GM12878 (cell line): ENCODE results near the gene MRPL50. TPM values are rescaled to one million over a fixed set of nuclear protein-coding genes. Genes with fewer than 3 reads are reported as not detected.

Experiments
- ATAC-seq: fragments of 200-7000 bp; cut with Tn5 transposase; 3 replicates; pipeline ENCODE4 v1.9.1; 2020; ENCODE audit warnings: mild to moderate bottlenecking, moderate library complexity
- BruUV-seq: library from RNA; stranded (reverse); fragments of 400-500 nt; replicated peaks from 2 replicates; lab custom pipeline; 2021; lab: Mats Ljungman, UMichigan
- CTCF ChIA-PET: fragments of 300-600 bp; sonication (Branson Sonifier 250); formaldehyde crosslinking; extraction: SDS; loops from one replicate; lab custom pipeline; 2021; ENCODE audit warnings: inconsistent platforms; lab: Yijun Ruan, JAX
- POLR2A ChIA-PET: fragments of 350-600 bp; formaldehyde crosslinking; extraction: SDS; loops from one replicate; lab custom pipeline; 2021; ENCODE audit warnings: inconsistent platforms; lab: Charles Lee
- RAD21 ChIA-PET: fragments of 300-600 bp; sonication (Branson Sonifier 250); formaldehyde crosslinking; loops from one replicate; lab custom pipeline; 2023; ENCODE audit warnings: antibody characterized with exemption; ENCODE audit not compliant: unreplicated experiment; lab: Charles Lee
- SMC1A ChIA-PET: fragments of 300-600 bp; sonication (Branson Sonifier 250); formaldehyde crosslinking; loops from one replicate; lab custom pipeline; 2023; ENCODE audit not compliant: unreplicated experiment, uncharacterized antibody; lab: Charles Lee
- DNase-seq: peaks from one replicate; pipeline ENCODE4 v3.0.0-alpha.2; 2011; ENCODE audit warnings: low read depth, low spot score
- FAIRE-seq: peaks from 3 replicates; lab custom pipeline; 2011; peaks lifted over from hg19 to GRCh38; lab: Jason Lieb, UNC
- H2AFZ ChIP-seq: 2 replicates; pipeline ENCODE4 v1.6.0; 2011; ENCODE audit warnings: low read depth, low read length, control low read depth; ENCODE audit not compliant: control insufficient read depth
- H3K27ac ChIP-seq: 2 replicates; pipeline ENCODE4 v1.5.1; 2011; ENCODE audit warnings: control low read depth; ENCODE audit not compliant: control insufficient read depth, insufficient read depth
- H3K27me3 ChIP-seq, 2 experiments: replicated peaks in 1 of 2; 2 replicates each; pipeline versions ENCODE4 v1.6.0 to v1.6.1; 2011; ENCODE audit warnings: low read length in 1 of 2; ENCODE audit not compliant: control insufficient read depth in 2 of 2, insufficient read depth in 2 of 2
- H3K36me3 ChIP-seq, 2 experiments: 2 replicates each; pipeline ENCODE4 v1.5.1; 2011; ENCODE audit warnings: low read length in 1 of 2; ENCODE audit not compliant: control insufficient read depth in 2 of 2, insufficient read depth in 2 of 2
- H3K4me1 ChIP-seq: 2 replicates; pipeline ENCODE4 v1.6.1; 2011; ENCODE audit warnings: mild to moderate bottlenecking, low read length, moderate library complexity, mixed read lengths; ENCODE audit not compliant: control insufficient read depth, insufficient read depth
- H3K4me2 ChIP-seq: 2 replicates; pipeline ENCODE4 v1.6.0; 2011; ENCODE audit warnings: control low read depth; ENCODE audit not compliant: control insufficient read depth, insufficient read depth
- H3K4me3 ChIP-seq: fragments of 200-600 bp; sonication (generic); 2 replicates; pipeline ENCODE4 v1.5.1; 2016
- H3K79me2 ChIP-seq: 2 replicates; pipeline ENCODE4 v1.6.0; 2011; ENCODE audit warnings: low read length; ENCODE audit not compliant: control insufficient read depth, insufficient read depth
- H3K9ac ChIP-seq: 2 replicates; pipeline ENCODE4 v1.8.0; 2011; ENCODE audit warnings: low read length, control low read depth, mixed read lengths; ENCODE audit not compliant: control insufficient read depth, insufficient read depth
- H3K9me3 ChIP-seq: replicated peaks from 3 replicates; pipeline ENCODE4 v1.5.1; 2011; ENCODE audit warnings: mild to moderate bottlenecking, low read length; ENCODE audit not compliant: control insufficient read depth, insufficient read depth
- H4K20me1 ChIP-seq: 2 replicates; pipeline ENCODE4 v1.6.0; 2011; ENCODE audit not compliant: control insufficient read depth, insufficient read depth
- BACH1 ChIP-seq: fragments of 450-650 bp; IDR thresholded peaks from 2 replicates; pipeline ENCODE4 v1.6.1; 2017; ENCODE audit warnings: mild to moderate bottlenecking, borderline replicate concordance
- ETV6 ChIP-seq, 2 experiments: fragments of 450-650 bp in 1 of 2; IDR thresholded peaks in 1 of 2; conservative IDR thresholded peaks in 1 of 2; 2 replicates each; pipeline ENCODE4 v1.6.1; 2014; ENCODE audit warnings: antibody characterized with exemption in 1 of 2, borderline replicate concordance in 1 of 2, low read depth in 1 of 2, mild to moderate bottlenecking in 1 of 2, moderate library complexity in 1 of 2
- FOS ChIP-seq: IDR thresholded peaks from 3 replicates; pipeline ENCODE4 v1.6.1; 2011; ENCODE audit warnings: borderline replicate concordance; ENCODE audit not compliant: insufficient read length; ENCODE audit errors: extremely low read depth
- HDAC6 ChIP-seq: fragments of 200-600 bp; sonication (generic); IDR thresholded peaks from one replicate; pipeline ENCODE4 v1.8.0; 2017; ENCODE audit warnings: antibody characterized with exemption; ENCODE audit not compliant: unreplicated experiment
- HDGF ChIP-seq: fragments of 450-650 bp; IDR thresholded peaks from 2 replicates; pipeline ENCODE4 v1.6.1; 2016; ENCODE audit warnings: antibody characterized with exemption
- IKZF1 ChIP-seq: fragments of 450-650 bp; conservative IDR thresholded peaks from 2 replicates; pipeline ENCODE4 v1.6.1; 2017; ENCODE audit warnings: antibody characterized with exemption, mild to moderate bottlenecking
- IKZF2 ChIP-seq, 2 experiments: fragments of 450-650 bp; IDR thresholded peaks; 2 replicates each; pipeline ENCODE4 v1.6.1; 2017; ENCODE audit warnings: mild to moderate bottlenecking in 2 of 2, moderate library complexity in 2 of 2
- NKRF ChIP-seq: fragments of 450-650 bp; conservative IDR thresholded peaks from 2 replicates; pipeline ENCODE4 v1.6.1; 2017; ENCODE audit warnings: mild to moderate bottlenecking, moderate library complexity
- PKNOX1 ChIP-seq: fragments of 450-650 bp; IDR thresholded peaks from 2 replicates; pipeline ENCODE4 v1.6.1; 2016; ENCODE audit warnings: mild to moderate bottlenecking
- SMC3 ChIP-seq: IDR thresholded peaks from 2 replicates; pipeline ENCODE4 v1.6.1; 2011; ENCODE audit warnings: low read length, improper control_type of control experiment, borderline replicate concordance
- SP1 ChIP-seq: IDR thresholded peaks from one replicate; pipeline ENCODE4 v1.6.1; 2011; ENCODE audit warnings: low read depth, low read length
- TARDBP ChIP-seq: IDR thresholded peaks from 2 replicates; pipeline ENCODE4 v1.6.1; 2016; ENCODE audit warnings: borderline replicate concordance
- TBL1XR1 ChIP-seq: IDR thresholded peaks from 2 replicates; pipeline ENCODE4 v1.6.1; 2012; ENCODE audit warnings: low read depth, low read length, improper control_type of control experiment
- USF1 ChIP-seq: IDR thresholded peaks from 2 replicates; pipeline ENCODE4 v1.6.1; 2011; ENCODE audit warnings: borderline replicate concordance, low read depth, mild to moderate bottlenecking, moderate library complexity, mixed read lengths, low read length; ENCODE audit not compliant: insufficient read depth; ENCODE audit errors: extremely low read length
- USF2 ChIP-seq: IDR thresholded peaks from 2 replicates; pipeline ENCODE4 v1.6.1; 2011; ENCODE audit warnings: low read depth, low read length, improper control_type of control experiment, borderline replicate concordance
- ZSCAN29 ChIP-seq: fragments of 450-650 bp; IDR thresholded peaks from 2 replicates; pipeline ENCODE4 v1.6.1; 2017; ENCODE audit warnings: mild to moderate bottlenecking, moderate library complexity
- WGBS: methylation state at CpG from one replicate; pipeline ENCODE4 v1.1.6; 2016; ENCODE audit warnings: low lambda C conversion rate; ENCODE audit not compliant: insufficient replicate concordance, insufficient coverage; ENCODE audit errors: missing lambda C conversion rate; 5-methylcytosine and 5-hydroxymethylcytosine counted together
- in situ Hi-C: fragments of 300-500 bp; cut with MboI; formaldehyde crosslinking; loops from 9 replicates; pipeline ENCODE4 v1.14.3; 2018; ENCODE audit warnings: mixed read lengths
- intact Hi-C: fragments of 100-400 bp; cut with micrococcal nuclease; formaldehyde crosslinking; loops from one replicate; pipeline ENCODE4 v1.14.2; 2022; ENCODE audit not compliant: unreplicated experiment
- polyA plus RNA-seq, 11 experiments: library from polyadenylated mRNA; depleted of rRNA in 4 of 11; unstranded in 6 of 11; stranded (reverse) in 5 of 11; fragments of >200 nt; fragmentation: Nextera tagmentation in 4 of 11; fragmentation: Illumina TruSeq in 1 of 11; extraction: Ambion mirVana in 4 of 11; extraction: Trizol in 1 of 11; gene quantifications; 1 replicate in 1 of 11; 2 replicates in 10 of 11; pipeline versions ENCODE4 v1.2.1 to v1.2.3, GENCODE V29; 2011 to 2016; ENCODE audit warnings: inconsistent platforms in 2 of 11, missing spikeins in 2 of 11, low read depth in 1 of 11
- total RNA-seq, 4 experiments: library from RNA; depleted of rRNA in 3 of 4; stranded (reverse); fragments of >200 nt in 3 of 4; fragmentation: Illumina TruSeq in 1 of 4; extraction: Trizol in 1 of 4; gene quantifications; 2 replicates each; pipeline versions ENCODE4 v1.2.1 to v1.2.3, GENCODE V29; 2013 to 2021

The MRPL50 gene
- total and polyA plus RNA-seq, 10 of the 15 experiments (the other 5 are each of a cell fraction or from before 2014, with no cell fraction given) = 12.8 to 79.4 (median 27.9) TPM

- TF ChIP-seq NKRF (no peak), TARDBP (no peak)
Observed at GRCh38 chr9:101367323-101367722, 31.1 kb downstream of the MRPL50 start (continued).

- H3K9me3 ChIP-seq = no peaks in the 10 kb centered on the region
- H3K27me3 ChIP-seq = no peaks in the 10 kb centered on the region; a peak in 1 of 4 replicates
- in situ Hi-C loops (no loop called here), intact Hi-C loops (no loop called here)
- H4K20me1 ChIP-seq = no peaks in the 10 kb centered on the region
- ChIA-PET SMC1A (no interaction called here), POLR2A (no interaction called here), RAD21 (interaction anchor here (0.9 to 1.4 kb wide), 2 partner anchors 13 to 54 kb away, joined by 3 to 4 read pairs; no protein-coding TSS in a partner anchor), CTCF (interaction anchor here (0.7 kb wide), 1 partner anchor 17 kb away, joined by 3 read pairs; no protein-coding TSS in a partner anchor)
- H2AFZ ChIP-seq = no peak overlapping the region
- BruUV-seq = no TSS peak
- WGBS = 23% methylated on average over 5 of the region's 5 CpGs
- FAIRE-seq (no peak), ATAC-seq (no peak), DNase-seq (no peak)
- no peak overlapping the region for H3K4me3 ChIP-seq
- no peak overlapping the region for H3K9ac ChIP-seq
- no peaks in the 10 kb centered on the region for H3K79me2 ChIP-seq
- H3K27ac ChIP-seq = no peak overlapping the region
- H3K4me2 ChIP-seq = no peak overlapping the region
- no peaks in the 10 kb centered on the region for H3K4me1 ChIP-seq
- H3K36me3 ChIP-seq = no peaks in the 10 kb centered on the region
- TF ChIP-seq HDAC6 (no peak), USF2 (no peak), SP1 (no peak), IKZF1 (no peak), HDGF (no peak), IKZF2 (IDR thresholded peaks at IDR 0.05) (no peak), ZSCAN29 (no peak), SMC3 (no peak), USF1 (no peak), PKNOX1 (no peak), FOS (no peak), TBL1XR1 (no peak), BACH1 (no peak), ETV6 (conservative IDR thresholded peaks at IDR 0.05 in 1 of 2, IDR thresholded peaks at IDR 0.05 in 1 of 2; ENCODE audit: borderline replicate concordance in 1 of 2, low read depth in 1 of 2) (no peak)
Observed at GRCh38 chr9:101366038-101366756, 32.2 kb downstream of the MRPL50 start.
